Transverse colon (tissue), 4 donors: ENCODE results near the gene ARSG. TPM values are rescaled to one million over a fixed set of nuclear protein-coding genes. Genes with fewer than 3 reads are reported as not detected.

ENCODE experiments used
- DNase-seq: peaks from one replicate; pipeline ENCODE4 v3.0.0-alpha.2; 2019
- H3K27ac ChIP-seq, 4 donors: fragments of 200-600 bp; sonication (generic); 2 replicates each; pipeline ENCODE4 v1.5.1; 2016 to 2018; ENCODE audit warnings: inconsistent platforms in 4 of 4
- H3K27me3 ChIP-seq: fragments of 200-600 bp; sonication (generic); 2 replicates; pipeline ENCODE4 v1.5.1; 2017; ENCODE audit warnings: inconsistent platforms
- H3K36me3 ChIP-seq, 4 donors: fragments of 200-600 bp; sonication (generic); 2 replicates each; pipeline ENCODE4 v1.5.1; 2017 to 2019; ENCODE audit warnings: inconsistent platforms in 4 of 4
- H3K4me1 ChIP-seq, 4 donors: fragments of 200-600 bp; sonication (generic); 2 replicates each; pipeline ENCODE4 v1.5.1; 2017 to 2020; ENCODE audit warnings: inconsistent platforms in 4 of 4
- H3K4me3 ChIP-seq, 4 donors: fragments of 200-600 bp; sonication (generic); 1 replicate in 1 of 4; 2 replicates in 3 of 4; pipeline versions ENCODE4 v1.5.1 to v1.6.1; 2017 to 2019; ENCODE audit warnings: inconsistent platforms in 4 of 4
- H3K9me3 ChIP-seq, 2 donors: fragments of 200-600 bp; sonication (generic); 2 replicates each; pipeline ENCODE4 v1.5.1; 2017 to 2019; ENCODE audit warnings: inconsistent platforms in 2 of 2
- CTCF ChIP-seq, 5 experiments: fragments of 200-600 bp in 3 of 5; fragments of 450-650 bp in 2 of 5; sonication (generic) in 3 of 5; IDR thresholded peaks; 1 replicate in 2 of 5; 2 replicates in 3 of 5; pipeline ENCODE4 v1.5.1; 2016 to 2017; ENCODE audit warnings: antibody characterized with exemption in 5 of 5, inconsistent platforms in 3 of 5, mild to moderate bottlenecking in 2 of 5, moderate library complexity in 1 of 5
- EP300 ChIP-seq: sonication (generic); formaldehyde crosslinking; IDR thresholded peaks from one replicate; pipeline ENCODE4 v1.6.1; 2017; ENCODE audit warnings: antibody characterized with exemption, low read depth
- POLR2A ChIP-seq: fragments of 450-650 bp; IDR thresholded peaks from one replicate; pipeline ENCODE4 v1.6.1; 2016; ENCODE audit warnings: antibody characterized with exemption, mild to moderate bottlenecking, moderate library complexity
- POLR2AphosphoS5 ChIP-seq, 3 donors: sonication (generic); formaldehyde crosslinking; IDR thresholded peaks; one replicate each; pipeline ENCODE4 v1.6.1; 2016; ENCODE audit warnings: antibody characterized with exemption in 3 of 3
- WGBS, 2 donors: methylation state at CpG; one replicate each; pipeline ENCODE4 v1.1.5; 2018; ENCODE audit warnings: low coverage in 1 of 2; 5-methylcytosine and 5-hydroxymethylcytosine counted together
- in situ Hi-C, 4 donors: fragments of 200-750 bp; cut with MboI; loops; one replicate each; pipeline versions ENCODE4 v1.15.0 to v1.15.1; 2017; ENCODE audit warnings: low sequenced_read_pairs in 3 of 4, low pct_ligation_motif_present in 1 of 4, low pct_unique_long_range_greater_than_20kb in 1 of 4
- intact Hi-C: fragments of 100-400 bp; cut with DNase I; formaldehyde crosslinking; loops from one replicate; pipeline ENCODE4 v1.15.1; 2023; ENCODE audit warnings: low total_unique reads
- total RNA-seq, 4 donors: library from RNA; depleted of rRNA; stranded (reverse); fragments of >200 nt; gene quantifications; one replicate each; pipeline ENCODE4 v1.1.0, GENCODE V29; 2016

The ARSG gene
- total RNA-seq, 4 donors from 2014 or later, result 0.41 to 4.4 (median 1.6) TPM; not detected in 1

GRCh38 chr17:68381076-68381900 is 90.0 kb downstream of the ARSG start:
- Histone ChIP-seq H3K36me3 (no peaks in the 10 kb centered on the region), H3K27ac (peak overlapping the region in 1 of 4 donors; percentile 44), H3K4me1 (peaks cover 0 to 18% (median 5%) of the 10 kb centered on the region in 4 donors), H3K27me3 (no peaks in the 10 kb centered on the region), H3K9me3 (no peaks in the 10 kb centered on the region), H3K4me3 (no peak overlapping the region)
- DNase-seq, result peak; percentile 32
- intact Hi-C loops, result no loop called here
- TF ChIP-seq POLR2AphosphoS5 (IDR thresholded peaks at IDR 0.05), result peak in 2 of 3 donors; percentile 6 to 18
- TF ChIP-seq CTCF (IDR thresholded peaks at IDR 0.05), result no peak
- no peak for TF ChIP-seq POLR2A
- no peak for TF ChIP-seq EP300
- in situ Hi-C loops, result no loop called here
- 58 to 67% methylated on average over 14 to 15 of the region's 15 CpGs for WGBS, 2 donors

- intact Hi-C loops (no loop called here), in situ Hi-C loops (no loop called here)
- TF ChIP-seq CTCF (IDR thresholded peaks at IDR 0.05), result no peak
- TF ChIP-seq POLR2A, result no peak
- TF ChIP-seq EP300, result no peak
- TF ChIP-seq POLR2AphosphoS5 (IDR thresholded peaks at IDR 0.05), result no peak
- H3K4me3 ChIP-seq, result no peak overlapping the region
- DNase-seq, result no peak
- H3K27me3 ChIP-seq, result no peaks in the 10 kb centered on the region
- 87% methylated on average over 3 of the region's 3 CpGs for WGBS, 2 donors
- no peaks in the 10 kb centered on the region for H3K36me3 ChIP-seq
- H3K4me1 ChIP-seq, result peaks cover 0 to 14% (median 5%) of the 10 kb centered on the region in 4 donors
- no peak overlapping the region for H3K27ac ChIP-seq
- no peaks in the 10 kb centered on the region for H3K9me3 ChIP-seq
Observed at GRCh38 chr17:68382582-68383085, 91.3 kb downstream of the ARSG start.

- DNase-seq, result no peak
- H3K27ac ChIP-seq, result peak overlapping the region in 1 of 4 donors; percentile 9
- TF ChIP-seq POLR2AphosphoS5 (IDR thresholded peaks at IDR 0.05), result no peak
- no peak for TF ChIP-seq POLR2A
- no peak for TF ChIP-seq CTCF (IDR thresholded peaks at IDR 0.05)
- no peak for TF ChIP-seq EP300
- in situ Hi-C loops (no loop called here), intact Hi-C loops (no loop called here)
- no peaks in the 10 kb centered on the region for H3K9me3 ChIP-seq
- H3K36me3 ChIP-seq, result no peaks in the 10 kb centered on the region
- 56 to 79% methylated on average over 2 to 4 of the region's 4 CpGs for WGBS, 2 donors
- H3K27me3 ChIP-seq, result no peaks in the 10 kb centered on the region
- no peak overlapping the region for H3K4me3 ChIP-seq
- peaks cover 0 to 9% (median 5%) of the 10 kb centered on the region in 4 donors for H3K4me1 ChIP-seq
Observed at GRCh38 chr17:68383120-68383442, 91.8 kb downstream of the ARSG start.

GRCh38 chr17:68383443-68384321 is 92.4 kb downstream of the ARSG start:
- H3K4me1 ChIP-seq, result peaks cover 0 to 9% (median 3%) of the 10 kb centered on the region in 4 donors
- no peaks in the 10 kb centered on the region for H3K27me3 ChIP-seq
- H3K27ac ChIP-seq, result peak overlapping the region in 3 of 4 donors; percentile 9 to 25 (median 20)
- no peak for DNase-seq
- TF ChIP-seq POLR2A, result no peak
- TF ChIP-seq EP300, result no peak
- TF ChIP-seq POLR2AphosphoS5 (IDR thresholded peaks at IDR 0.05), result no peak
- TF ChIP-seq CTCF (IDR thresholded peaks at IDR 0.05), result no peak
- H3K9me3 ChIP-seq, result no peaks in the 10 kb centered on the region
- no peaks in the 10 kb centered on the region for H3K36me3 ChIP-seq
- in situ Hi-C loops, result no loop called here
- intact Hi-C loops, result no loop called here
- no peak overlapping the region for H3K4me3 ChIP-seq
- WGBS, 2 donors, result 48 to 49% methylated on average over 6 to 16 of the region's 16 CpGs
